Posterior cingulate gyrus (tissue), 11 donors: ENCODE measurements around the gene PEPD.

Experiments used
- DNase-seq, 10 donors: peaks; one replicate each; pipeline versions ENCODE4 v3.0.0 to v3.0.0-alpha.2; 2020 to 2021; ENCODE audit warnings: mixed read lengths in 3 of 10
- intact Hi-C: fragments of 100-400 bp; cut with DNase I; formaldehyde crosslinking; loops from one replicate; pipeline ENCODE4 v1.15.1; 2023

Gene PEPD

DNA sequence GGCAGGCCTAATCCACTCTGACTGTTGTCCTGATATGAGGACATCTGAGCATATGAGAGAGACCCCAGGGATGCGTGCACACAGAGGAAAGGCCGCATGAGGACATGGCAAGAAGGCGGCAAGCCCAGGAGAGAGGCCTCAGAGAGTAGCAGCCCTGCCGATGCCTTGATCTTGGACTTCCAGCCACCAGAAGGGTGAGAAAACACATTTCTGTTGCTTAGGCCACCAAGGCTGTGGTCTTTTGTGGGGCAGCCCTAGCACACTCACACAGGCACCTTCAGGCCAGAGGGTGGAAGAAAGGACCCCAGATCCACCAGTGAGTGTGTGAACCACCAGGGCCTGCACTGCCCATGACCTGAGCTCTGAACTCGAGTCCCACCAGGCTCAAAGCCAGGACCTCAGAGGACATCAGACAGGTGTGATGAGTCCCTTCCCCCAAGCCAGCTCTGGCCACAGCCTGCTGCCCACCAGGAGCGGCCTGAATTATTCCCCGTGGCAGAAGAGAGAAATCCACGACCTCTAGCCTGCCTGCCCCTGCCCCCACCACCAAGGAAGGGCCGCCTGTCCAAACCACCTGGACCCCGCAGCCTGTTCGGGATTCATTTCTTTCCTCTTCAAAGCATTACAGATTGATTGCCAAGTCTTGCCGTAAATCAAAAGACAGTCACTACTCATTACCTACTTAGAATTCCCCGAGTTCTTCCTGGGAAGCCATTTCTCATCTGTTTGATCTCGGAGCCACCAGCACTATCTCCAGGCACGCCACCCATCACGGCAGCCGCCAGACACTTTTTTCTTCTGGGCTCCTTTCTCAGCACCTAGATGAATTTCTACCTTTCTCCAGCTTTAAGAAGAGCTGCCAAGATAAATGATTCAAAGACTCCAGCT, 75.9 kb downstream of the PEPD start:
- peak in 4 of 10 donors; percentile 5 to 73 (median 39) for DNase-seq
- intact Hi-C loops, result no loop called here

DNA sequence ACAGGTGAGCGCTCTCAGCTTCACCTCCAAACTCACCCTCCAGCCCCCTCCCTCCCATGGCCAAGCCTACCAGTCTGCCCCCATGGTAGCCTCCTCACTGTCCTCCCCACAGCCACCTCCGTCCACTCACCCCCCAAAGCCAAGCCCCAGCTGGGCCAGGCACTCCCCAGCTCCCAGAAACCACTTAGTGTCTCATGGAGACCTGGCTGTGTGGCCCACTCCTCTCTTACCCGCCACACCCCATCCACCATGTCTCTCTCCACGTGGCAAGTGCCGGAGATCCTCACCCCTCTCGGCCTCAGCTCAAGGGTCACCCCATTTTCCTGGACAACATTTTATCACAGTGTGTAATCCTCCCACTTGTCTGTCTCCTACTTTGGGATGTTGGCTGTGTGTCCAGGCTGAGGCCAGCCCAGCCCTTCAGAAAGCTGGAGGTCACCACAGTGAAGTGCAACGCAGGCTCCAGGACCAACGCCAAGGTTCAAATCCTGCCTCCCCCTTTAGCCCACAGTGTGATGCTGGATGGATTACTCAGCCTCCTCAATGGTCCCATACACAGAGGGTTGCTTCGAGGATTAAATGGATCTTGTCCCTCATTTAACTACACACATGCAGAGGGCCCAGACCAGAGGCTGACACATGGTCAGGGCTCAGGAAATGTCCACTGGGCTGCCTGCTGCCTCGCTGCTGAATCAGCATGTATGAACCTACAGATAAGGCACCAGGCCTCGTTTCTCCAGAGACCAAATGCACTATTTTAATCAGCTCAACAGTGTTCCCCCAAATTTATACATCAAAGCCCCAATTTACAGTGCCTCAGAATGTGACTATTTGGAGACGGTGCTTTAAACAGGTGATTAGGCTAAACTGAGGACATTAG, 76.8 kb downstream of the PEPD start:
- intact Hi-C loops, result no loop called here
- DNase-seq, result peak in 5 of 10 donors; percentile 1 to 61 (median 29)

DNA sequence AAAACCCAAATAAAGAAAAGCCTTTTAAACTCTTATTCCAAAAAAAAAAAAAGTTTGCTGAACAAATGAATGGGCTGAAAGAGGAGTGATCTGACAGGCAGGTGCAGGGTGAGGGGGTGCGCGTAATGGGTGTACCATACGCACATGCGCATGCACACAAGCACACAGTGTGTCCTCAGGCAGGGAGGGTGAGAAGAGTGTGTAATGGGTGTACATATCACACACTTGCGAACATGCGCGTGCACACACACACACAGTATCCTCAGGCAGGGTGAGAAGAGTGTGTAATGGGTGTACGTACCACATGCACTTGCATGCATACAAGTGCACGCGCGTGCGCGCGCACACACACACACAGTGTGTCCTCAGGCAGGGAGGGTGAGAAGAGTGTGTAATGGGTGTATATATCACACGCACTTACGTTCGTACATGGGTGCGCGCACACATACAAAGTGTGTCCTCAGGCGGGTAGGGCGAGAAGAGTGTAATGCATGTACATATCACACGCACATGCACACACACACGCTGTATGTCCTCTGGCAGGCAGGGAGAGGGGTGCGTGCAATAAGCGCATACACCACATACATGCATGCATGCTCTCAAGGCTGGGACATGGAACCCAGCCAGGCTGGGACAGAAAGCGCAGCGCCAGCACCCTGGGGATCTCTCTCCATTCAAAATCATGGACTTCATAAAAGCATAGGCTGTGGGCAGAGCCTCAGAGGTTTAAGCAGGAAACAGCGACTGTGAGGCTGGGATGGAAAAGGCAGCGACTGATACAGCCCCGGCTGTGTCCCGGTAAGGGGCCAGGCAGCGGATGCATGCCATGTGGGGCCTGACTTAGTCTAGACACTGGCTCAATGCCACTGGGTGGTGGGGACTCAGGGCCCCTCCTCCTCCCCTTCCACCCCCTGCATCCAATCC, 77.7 kb downstream of the PEPD start:
- DNase-seq, result peak in 4 of 10 donors; percentile 1 to 70 (median 46)
- intact Hi-C loops, result no loop called here

DNA sequence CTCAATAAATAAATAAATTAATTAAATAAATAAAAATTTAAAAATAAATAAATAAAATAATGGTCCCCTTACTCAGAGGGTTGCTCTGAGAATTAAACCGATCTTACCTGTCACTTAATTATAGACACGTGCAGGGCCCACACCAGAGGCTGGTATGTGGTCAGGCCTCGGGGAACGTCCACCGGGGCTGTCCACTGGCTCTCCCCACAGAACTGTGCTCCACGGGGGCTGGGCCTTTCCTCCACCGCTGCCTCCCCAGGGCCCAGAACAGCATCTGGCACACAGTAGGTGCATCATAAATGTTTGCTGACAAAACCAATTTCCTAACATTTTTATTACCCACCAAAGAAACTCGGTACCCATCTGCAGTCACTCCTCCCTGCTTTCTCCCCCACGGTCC, 78.9 kb downstream of the PEPD start:
- intact Hi-C loops, result no loop called here
- DNase-seq, result peak in 4 of 10 donors; percentile 1 to 71 (median 52)

DNA sequence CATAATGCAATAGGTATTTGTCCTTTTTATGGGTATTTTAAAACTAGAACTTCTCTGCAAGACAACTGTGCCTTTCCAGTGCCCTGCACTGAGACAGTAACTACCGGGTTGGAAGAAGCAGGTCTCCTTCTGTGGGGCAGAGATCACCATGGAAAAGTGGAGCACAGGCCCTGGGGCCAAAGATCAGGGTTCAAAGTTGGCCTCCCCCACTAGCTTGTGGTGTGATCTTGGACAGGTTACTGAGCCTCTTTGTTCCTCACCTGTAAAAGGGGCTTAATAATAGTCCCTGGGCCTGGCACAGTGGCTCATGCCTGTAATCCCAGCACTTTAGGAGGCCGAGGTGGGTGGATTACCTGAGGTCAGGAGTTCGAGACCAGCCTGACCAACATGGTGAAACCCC, 79.8 kb downstream of the PEPD start:
- intact Hi-C loops, result no loop called here
- peak in 2 of 10 donors; percentile 6 to 22 for DNase-seq

DNA sequence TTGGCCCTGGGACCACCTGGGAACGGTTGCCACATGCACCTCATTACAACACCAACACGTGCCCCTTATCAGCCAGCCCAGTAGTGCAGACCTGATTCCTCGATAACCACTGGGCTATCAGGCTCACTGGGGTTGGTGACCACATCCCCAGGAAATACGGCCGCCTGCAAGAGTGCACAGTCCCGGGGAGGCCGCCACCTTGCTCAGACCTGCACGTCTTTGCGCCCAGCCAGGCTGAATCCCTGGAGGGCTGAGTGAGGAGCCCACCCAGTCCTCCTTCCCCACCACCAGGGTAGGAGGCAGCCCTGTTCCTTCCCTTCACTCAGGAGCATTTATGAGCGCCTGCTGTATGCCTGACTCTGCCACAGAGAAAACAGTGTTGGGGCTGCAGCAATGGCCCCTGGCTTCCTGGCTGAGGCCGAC, 80.3 kb downstream of the PEPD start:
- peak in 6 of 10 donors; percentile 2 to 70 (median 26) for DNase-seq
- intact Hi-C loops, result no loop called here

DNA sequence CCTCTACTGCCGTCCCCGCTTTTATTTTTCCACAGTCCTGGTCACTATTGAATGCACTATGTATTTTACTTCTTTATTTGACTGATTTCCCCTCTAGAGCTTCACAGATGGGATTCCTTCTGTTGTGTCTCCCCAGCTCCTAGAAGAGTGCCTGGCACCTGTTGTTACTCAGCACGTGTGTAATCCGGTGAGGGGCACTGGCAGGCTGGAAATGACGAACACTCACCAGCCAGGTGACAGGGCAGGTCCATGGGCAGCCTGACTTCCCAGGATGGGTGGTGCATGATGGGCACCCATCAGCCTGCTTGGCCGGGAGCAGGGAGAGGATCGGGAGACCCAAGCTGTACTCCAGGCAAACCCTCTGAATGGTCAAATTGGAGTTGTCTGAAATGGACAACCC, 80.9 kb downstream of the PEPD start:
- intact Hi-C loops, result no loop called here

DNA sequence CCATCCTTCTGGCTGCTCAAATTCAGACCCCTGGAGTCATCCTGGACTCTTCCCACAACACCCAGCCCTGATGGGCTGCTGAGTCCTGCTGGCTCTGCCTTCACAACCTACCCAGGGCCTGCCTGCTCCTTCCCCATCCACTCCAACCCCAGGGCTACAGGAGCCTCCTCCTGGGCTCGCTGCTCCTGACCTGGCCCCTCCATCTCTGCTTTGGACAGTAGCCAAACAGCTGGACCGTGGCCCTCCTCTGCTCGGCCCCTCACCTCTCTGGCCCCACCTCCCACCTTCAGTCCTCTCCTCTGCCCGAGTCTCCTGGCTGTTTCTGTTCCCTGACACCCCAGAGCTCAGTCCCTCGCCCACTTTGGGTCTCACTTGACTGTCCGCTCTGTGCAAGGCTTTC, 81.3 kb downstream of the PEPD start:
- intact Hi-C loops, result no loop called here
- peak in 3 of 10 donors; percentile 4 to 48 (median 45) for DNase-seq

More for the DNA sequence above, 80.9 kb downstream of the PEPD start:
- DNase-seq, result peak in 2 of 10 donors; percentile 40 to 61

DNA sequence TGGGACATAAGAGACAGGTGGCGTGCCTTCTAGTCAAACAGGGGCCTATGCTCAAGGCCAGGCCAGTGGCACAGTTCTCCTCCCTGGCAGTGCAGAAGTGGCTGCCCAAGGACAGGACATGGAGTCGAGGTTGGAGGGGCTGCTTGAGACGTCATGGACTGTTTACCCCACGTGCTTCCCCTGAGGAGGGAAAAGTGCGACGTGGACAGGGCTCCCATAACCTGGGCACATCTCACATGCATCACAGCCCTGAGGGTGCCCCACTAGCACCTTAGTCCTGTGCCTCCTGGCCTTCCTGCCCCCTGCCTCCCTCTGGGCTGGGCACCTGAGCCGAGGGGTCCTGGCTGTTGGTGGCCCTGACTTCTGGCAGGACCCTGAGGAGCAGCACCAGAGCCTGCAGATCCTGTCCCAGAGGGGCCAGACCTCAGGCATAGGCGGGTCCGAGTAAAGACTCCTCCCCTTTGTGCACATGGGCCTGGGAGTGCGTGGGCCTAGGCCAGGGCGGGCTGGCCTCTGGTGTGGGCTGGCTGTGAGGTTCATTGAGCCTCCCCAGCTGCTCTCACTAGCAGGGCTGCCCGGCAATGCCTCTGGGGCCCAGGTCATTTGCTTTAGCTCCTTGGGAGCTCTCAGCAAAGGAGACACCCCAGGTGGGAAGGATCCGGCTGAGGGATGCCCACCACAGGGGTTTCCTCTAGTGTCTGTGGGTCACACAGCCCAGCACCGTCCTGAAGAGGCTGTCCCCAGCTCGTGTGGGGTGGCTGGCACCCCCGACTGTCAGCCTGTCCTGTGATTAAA, 82.4 kb downstream of the PEPD start:
- DNase-seq, result peak in 4 of 10 donors; percentile 16 to 79 (median 63)
- intact Hi-C loops, result no loop called here

DNA sequence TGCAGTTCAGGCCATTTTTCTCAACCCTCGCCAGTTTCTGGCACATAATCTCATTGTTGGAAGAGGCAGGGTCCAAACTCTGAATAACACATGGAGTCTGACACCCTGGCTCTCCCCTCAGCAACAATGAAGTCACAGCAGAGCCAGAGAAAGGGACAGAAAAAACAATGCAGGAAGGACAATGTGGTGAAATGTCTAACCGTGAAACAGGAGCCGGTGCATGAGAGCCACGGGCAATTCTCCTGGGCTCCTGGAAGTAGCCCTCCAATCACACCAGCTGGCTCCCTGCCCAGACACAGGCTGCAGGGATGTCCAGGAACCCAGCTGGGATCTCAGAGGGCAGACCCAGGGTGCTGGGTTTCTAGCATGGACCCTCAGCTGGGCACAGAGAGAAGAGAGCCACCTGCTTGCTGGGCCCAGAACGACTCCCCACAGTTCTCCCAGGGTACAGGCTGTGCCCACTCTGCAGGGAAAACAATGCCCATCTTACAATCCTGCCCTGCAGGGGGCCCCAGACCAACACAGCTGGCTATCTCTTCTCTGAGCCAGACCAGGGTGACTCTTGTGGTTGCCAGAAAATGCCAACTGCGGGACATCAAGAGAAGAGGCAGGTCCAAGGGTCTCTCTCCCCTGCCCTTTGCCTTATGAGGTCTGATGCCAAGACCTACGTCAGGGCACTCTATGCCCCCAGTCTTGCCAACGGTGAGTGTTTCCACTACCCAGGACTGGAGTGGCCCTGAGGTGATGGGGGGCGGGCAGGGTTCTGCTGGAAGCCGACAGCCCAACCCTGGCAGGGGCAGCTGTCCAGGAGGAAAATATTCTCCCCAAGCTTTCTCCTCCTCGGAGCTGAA, 83.5 kb downstream of the PEPD start:
- intact Hi-C loops, result no loop called here
- DNase-seq, result peak in 9 of 10 donors; percentile 29 to 92 (median 55)

DNA sequence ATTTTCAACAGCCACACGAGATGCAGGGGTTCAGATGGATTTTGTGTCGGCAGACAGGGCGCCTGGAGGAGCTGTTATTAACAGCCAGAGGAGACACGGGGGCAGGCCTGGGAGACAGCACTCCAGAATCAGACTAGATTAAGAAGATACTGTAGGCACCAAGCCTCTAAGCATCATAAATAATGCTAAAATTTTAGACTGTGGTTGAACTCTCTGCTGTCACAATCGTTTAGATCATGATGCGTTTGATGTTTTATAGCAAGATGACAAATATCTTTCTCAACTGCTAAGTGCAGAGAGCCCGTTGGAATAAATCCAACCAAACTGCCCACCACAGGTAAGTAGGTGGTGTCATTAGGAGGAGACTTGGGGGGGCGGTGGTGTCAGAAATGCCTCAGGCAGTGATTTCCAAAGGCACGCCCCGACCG, 84.2 kb downstream of the PEPD start:
- DNase-seq, result peak in 1 of 10 donors; percentile 27
- intact Hi-C loops, result no loop called here

DNA sequence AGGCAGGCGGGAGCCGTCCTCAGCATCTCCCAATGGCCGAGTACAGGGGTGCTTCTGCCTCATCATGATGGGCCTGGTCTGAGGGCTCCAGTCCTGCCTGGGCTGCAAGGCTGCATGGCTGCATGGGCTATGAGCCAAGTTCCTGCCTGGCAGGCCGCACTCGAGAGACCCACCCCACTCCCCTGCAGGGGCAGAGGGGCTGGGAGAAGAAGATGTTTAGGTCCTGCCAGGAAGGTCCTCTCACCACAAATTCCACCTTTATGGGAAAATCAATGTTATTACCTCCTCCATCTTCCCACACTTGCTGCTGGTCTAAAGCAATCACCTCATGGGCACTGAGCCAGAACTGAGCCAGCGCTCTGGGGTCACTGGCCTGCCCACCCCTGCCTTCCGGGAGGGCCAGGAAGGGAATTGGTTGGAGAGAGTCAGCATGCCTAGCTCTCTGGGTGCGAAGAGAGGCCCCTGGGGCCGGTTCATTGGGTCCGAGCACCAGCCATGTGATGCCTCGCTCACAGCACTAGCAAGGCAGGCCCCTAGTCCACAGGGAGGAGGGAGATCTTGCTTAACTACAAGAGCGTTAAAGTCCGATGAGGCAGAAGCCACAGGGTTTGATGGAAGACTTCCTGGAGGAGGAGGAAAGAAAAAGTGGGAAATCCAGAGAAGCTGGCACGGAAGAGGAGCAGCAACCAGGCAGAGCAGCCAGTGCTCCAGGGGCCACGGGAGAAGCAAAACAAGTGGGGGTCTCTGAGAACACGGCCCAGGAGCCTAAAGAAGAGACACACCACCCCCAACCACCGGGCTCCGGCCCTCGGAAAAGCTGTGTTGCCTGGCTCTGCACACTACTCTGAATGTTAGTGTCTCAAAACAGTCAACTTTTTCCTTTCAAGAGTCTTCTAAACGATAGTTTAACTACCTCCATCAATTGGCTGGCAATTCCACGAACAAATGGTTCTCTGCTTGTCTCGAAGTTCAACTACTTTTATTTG, 84.9 kb downstream of the PEPD start:
- intact Hi-C loops, result no loop called here
- peak in 5 of 10 donors; percentile 3 to 78 (median 39) for DNase-seq

DNA sequence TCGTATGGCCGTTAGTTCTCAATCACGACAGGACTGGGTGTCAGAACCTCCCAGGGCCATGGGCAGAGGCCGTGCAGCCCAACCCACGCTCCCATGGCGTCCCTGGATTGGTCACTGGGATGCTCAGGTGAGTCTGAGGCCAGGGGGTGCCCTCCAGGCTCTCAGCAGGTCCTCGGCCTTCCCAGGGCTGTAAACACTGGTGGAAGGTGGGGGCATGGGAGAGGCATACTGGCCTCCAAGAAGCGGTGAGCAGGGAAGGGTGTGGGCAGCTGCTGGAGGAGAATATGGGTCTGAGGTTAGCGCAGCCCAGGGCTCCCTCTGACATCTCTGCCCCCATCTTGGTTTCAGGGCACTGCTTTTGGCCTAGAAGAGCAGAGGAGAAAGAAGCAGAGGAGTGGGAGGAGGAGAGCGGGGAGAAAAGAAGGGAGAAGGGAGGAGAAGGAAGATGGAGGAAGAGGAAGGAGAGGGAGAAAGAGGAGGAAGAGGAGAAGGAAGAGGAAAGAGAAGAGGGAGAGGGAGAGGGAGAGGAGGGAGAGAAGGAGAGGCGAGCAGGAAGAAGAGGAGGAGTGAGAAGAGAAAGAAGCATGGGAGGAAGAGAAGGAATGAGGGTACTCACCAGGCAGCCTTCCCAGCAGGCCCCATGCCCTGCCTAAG, 85.8 kb downstream of the PEPD start:
- intact Hi-C loops, result no loop called here
- peak in 3 of 10 donors; percentile 11 to 60 (median 39) for DNase-seq

DNA sequence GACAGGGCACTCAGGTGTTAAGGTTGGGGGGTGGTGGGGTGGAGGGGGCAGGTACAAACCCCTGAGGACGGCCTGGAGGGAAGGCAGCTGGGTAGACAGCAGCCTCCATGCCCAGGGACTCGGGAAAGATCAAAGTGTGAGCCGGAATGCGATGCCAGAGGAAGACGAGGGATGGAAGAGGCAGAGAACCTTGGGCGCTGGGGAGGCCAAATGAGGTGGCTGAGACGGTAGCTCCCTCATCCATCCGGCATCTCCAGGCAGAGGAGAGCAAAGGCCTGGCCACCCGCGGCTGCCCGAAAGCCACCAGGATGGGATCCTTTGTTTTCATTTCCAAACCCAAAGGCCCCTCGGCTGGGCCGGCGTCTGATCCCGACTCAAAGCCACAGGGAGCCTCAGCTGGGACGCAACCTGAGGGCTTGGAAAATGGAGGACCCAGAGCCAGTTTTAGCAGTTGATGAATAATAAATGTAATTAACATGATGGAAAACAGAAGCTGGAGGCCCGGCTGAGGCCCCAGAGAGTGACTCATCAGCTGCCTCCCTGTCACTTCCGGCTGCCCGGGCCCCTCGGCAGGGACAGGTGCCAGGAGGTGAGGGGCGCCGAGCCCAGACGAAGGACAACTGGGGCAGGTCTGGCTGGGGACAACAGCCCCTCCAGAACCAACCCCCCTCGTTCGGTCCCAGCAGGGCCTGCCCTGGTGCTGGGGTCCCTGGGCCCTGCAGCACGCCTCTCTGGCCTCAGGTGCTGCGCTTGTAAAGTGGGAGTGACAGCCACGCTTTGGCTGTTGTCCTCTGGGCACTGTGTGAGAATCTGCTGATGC, 86.5 kb downstream of the PEPD start:
- peak in 5 of 10 donors; percentile 5 to 78 (median 49) for DNase-seq
- intact Hi-C loops, result no loop called here

DNA sequence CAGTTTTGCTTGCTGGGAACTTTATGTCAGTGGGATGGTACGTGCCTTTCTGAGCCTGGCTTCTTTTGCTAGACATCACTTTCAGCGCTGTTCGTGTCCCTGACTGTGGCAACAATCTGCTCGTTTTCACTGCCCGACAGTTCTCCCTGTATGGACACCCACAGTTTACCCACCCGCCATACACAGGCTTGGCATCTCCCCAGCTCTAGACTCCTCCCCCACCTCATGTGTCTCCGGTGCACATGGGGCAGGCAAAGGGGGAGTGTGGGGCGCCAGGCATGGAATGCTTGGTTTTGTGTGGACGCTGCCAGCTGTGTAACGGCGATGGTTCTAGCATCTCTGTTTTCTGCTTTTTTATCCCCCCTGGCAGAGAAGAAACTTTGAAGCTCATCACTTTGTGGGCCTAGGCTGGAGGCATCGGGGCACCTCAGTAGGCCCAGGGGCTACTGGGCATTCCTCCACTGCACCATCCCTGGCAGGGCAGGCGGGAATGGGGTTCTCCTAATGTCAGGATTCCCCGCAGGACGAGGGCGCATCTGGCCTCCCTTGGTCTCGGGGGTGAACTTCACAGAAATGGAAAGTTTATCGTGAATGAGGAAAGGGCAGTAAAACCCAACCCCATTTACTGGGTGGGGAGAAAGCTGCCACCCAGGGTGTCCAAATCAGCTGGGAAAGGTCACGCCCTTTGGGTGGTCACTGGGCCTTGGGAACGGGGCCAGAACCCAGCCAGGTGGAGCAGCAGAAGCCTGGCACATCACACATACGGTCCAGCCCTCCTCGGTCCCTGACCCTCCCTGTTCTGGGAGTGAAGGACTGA, 87.3 kb downstream of the PEPD start:
- intact Hi-C loops, result no loop called here
- DNase-seq, result peak in 4 of 10 donors; percentile 5 to 61 (median 46)
